Panc1 (cell line): ENCODE data around the gene SORCS1. TPM values are rescaled to one million over a fixed set of nuclear protein-coding genes. Genes with fewer than 3 reads are reported as not detected.

Source experiments
- ATAC-seq: fragments of 200-7000 bp; cut with Tn5 transposase; 2 replicates; pipeline ENCODE4 v1.9.1; 2020; ENCODE audit warnings: mild to moderate bottlenecking, moderate library complexity
- BruUV-seq: library from RNA; stranded (reverse); fragments of 400-500 nt; replicated peaks from 2 replicates; lab custom pipeline; 2021; lab: Mats Ljungman, UMichigan
- CTCF ChIA-PET: fragments of 300-600 bp; sonication (Branson Sonifier 250); formaldehyde crosslinking; loops from one replicate; lab custom pipeline; 2022; ENCODE audit warnings: antibody characterized with exemption; lab: Charles Lee
- POLR2A ChIA-PET: fragments of 300-600 bp; sonication (Branson Sonifier 250); formaldehyde crosslinking; loops from one replicate; lab custom pipeline; 2022; ENCODE audit warnings: antibody characterized with exemption; lab: Charles Lee
- DNase-seq: peaks from one replicate; pipeline ENCODE4 v3.0.0-alpha.2; 2010; ENCODE audit warnings: low read depth, low spot score
- H3K27ac ChIP-seq: 2 replicates; pipeline ENCODE4 v1.5.1; 2011; ENCODE audit warnings: mild to moderate bottlenecking, low read length, inconsistent platforms
- H3K27me3 ChIP-seq: fragments of 200-500 bp; sonication (Bioruptor generic); 2 replicates; pipeline ENCODE4 v1.6.0; 2014; ENCODE audit warnings: low read length, inconsistent platforms; ENCODE audit not compliant: control insufficient read depth, insufficient read depth
- H3K36me3 ChIP-seq: fragments of 200-500 bp; sonication (Bioruptor generic); 2 replicates; pipeline ENCODE4 v1.5.1; 2014; ENCODE audit warnings: inconsistent platforms, mild to moderate bottlenecking, low read length, moderate library complexity; ENCODE audit not compliant: control insufficient read depth, insufficient read depth
- H3K4me1 ChIP-seq: 2 replicates; pipeline ENCODE4 v1.5.1; 2011; ENCODE audit warnings: inconsistent platforms, mild to moderate bottlenecking, low read length, moderate library complexity; ENCODE audit not compliant: control insufficient read depth, insufficient read depth
- H3K4me3 ChIP-seq, 2 experiments: 2 replicates each; pipeline ENCODE4 v1.5.1; 2011 to 2012; ENCODE audit warnings: low read depth in 2 of 2, low read length in 2 of 2, mild to moderate bottlenecking in 2 of 2, inconsistent platforms in 1 of 2, moderate library complexity in 1 of 2
- H3K9me3 ChIP-seq: fragments of 200-500 bp; sonication (Bioruptor generic); 2 replicates; pipeline ENCODE4 v1.5.1; 2014; ENCODE audit warnings: low read depth, mild to moderate bottlenecking, inconsistent platforms, low read length, moderate library complexity; ENCODE audit not compliant: control insufficient read depth, insufficient read depth
- POLR2AphosphoS5 ChIP-seq: IDR thresholded peaks from 2 replicates; pipeline ENCODE4 v1.6.1; 2012; ENCODE audit warnings: mild to moderate bottlenecking, low read depth, low read length, moderate library complexity
- SIN3A ChIP-seq: IDR thresholded peaks from 2 replicates; pipeline ENCODE4 v1.6.1; 2012; ENCODE audit warnings: low read depth, mild to moderate bottlenecking, low read length, moderate library complexity, borderline replicate concordance; ENCODE audit not compliant: insufficient read depth
- TCF7L2 ChIP-seq: IDR thresholded peaks from 2 replicates; pipeline ENCODE4 v1.6.1; 2011; ENCODE audit warnings: mild to moderate bottlenecking, low read depth, low read length, inconsistent platforms
- in situ Hi-C: cut with HindIII; loops from 2 replicates; pipeline ENCODE4 v1.10.0; 2016; ENCODE audit warnings: low sequenced_read_pairs, low pct_unique_long_range_greater_than_20kb
- intact Hi-C: fragments of 100-400 bp; cut with micrococcal nuclease; formaldehyde crosslinking; loops from one replicate; pipeline ENCODE4 v1.10.0; 2022; ENCODE audit not compliant: unreplicated experiment
- total RNA-seq: library from RNA; stranded (reverse); gene quantifications from one replicate; pipeline ENCODE4 v1.2.1, GENCODE V29; 2021; ENCODE audit not compliant: unreplicated experiment
- TF ChIP-seq, protein P1 (sequence below), 2 experiments: IDR thresholded peaks; 2 replicates each; pipeline ENCODE4 v1.6.1; 2011 to 2012; ENCODE audit warnings: low read depth in 2 of 2, control low read depth in 1 of 2, low read length in 1 of 2, mild to moderate bottlenecking in 1 of 2, moderate library complexity in 1 of 2; ENCODE audit not compliant: insufficient read depth in 1 of 2
- TF ChIP-seq, protein P2 (sequence below): fragments of 450-650 bp; IDR thresholded peaks from 2 replicates; pipeline ENCODE4 v1.5.1; 2017; ENCODE audit warnings: mild to moderate bottlenecking

Gene SORCS1
- total RNA-seq, 1 experiment from 2014 or later: not detected

DNA sequence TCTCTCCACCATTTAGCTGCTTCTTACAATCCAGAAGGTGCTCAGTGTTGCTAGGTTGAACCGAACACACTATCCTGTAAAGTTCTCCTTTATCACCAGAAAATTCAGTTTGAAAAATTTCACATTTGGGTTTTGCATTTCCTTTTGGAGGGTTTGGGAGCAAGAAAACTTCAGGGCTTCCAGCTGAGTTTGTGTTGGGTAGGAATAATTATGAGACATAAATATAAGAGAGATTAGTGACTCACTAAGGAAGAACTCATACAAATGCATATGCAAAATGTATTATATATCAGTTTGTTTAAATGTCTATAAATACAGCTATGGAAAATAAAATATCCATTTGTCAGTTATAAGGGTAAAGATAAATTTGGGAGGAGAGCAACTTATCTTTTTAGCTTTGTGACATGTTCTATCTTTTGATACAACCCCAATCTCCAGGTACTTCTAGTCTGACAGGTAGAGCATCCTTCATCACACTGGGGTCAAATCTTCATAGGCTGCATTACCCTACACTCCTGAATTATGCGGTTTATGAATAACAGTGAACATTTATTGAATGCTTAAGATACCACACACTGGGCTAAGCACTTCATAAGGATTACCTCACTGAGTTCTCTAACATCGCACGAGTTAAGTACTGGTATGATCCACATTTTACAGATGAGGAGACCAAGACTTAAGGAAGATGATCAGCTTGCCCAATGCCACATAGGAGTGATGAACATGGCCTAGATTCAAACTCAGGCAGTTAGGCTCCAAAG lies 304.4 kb downstream of the SORCS1 start:
- Histone ChIP-seq H3K9me3 (no peaks in the 10 kb centered on the region), H3K27ac (no peak overlapping the region), H3K4me3 (no peak overlapping the region), H3K27me3 (no peaks in the 10 kb centered on the region), H3K36me3 (no peaks in the 10 kb centered on the region), H3K4me1 (no peaks in the 10 kb centered on the region)
- no TSS peak for BruUV-seq
- in situ Hi-C loops: no loop called here
- CTCF ChIA-PET: no interaction called here
- DNase-seq (no peak), ATAC-seq (no peak)
- TF ChIP-seq, protein P1, sequence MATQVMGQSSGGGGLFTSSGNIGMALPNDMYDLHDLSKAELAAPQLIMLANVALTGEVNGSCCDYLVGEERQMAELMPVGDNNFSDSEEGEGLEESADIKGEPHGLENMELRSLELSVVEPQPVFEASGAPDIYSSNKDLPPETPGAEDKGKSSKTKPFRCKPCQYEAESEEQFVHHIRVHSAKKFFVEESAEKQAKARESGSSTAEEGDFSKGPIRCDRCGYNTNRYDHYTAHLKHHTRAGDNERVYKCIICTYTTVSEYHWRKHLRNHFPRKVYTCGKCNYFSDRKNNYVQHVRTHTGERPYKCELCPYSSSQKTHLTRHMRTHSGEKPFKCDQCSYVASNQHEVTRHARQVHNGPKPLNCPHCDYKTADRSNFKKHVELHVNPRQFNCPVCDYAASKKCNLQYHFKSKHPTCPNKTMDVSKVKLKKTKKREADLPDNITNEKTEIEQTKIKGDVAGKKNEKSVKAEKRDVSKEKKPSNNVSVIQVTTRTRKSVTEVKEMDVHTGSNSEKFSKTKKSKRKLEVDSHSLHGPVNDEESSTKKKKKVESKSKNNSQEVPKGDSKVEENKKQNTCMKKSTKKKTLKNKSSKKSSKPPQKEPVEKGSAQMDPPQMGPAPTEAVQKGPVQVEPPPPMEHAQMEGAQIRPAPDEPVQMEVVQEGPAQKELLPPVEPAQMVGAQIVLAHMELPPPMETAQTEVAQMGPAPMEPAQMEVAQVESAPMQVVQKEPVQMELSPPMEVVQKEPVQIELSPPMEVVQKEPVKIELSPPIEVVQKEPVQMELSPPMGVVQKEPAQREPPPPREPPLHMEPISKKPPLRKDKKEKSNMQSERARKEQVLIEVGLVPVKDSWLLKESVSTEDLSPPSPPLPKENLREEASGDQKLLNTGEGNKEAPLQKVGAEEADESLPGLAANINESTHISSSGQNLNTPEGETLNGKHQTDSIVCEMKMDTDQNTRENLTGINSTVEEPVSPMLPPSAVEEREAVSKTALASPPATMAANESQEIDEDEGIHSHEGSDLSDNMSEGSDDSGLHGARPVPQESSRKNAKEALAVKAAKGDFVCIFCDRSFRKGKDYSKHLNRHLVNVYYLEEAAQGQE (IDR thresholded peaks at IDR 0.05; ENCODE audit: insufficient read depth in 1 of 2, low read depth in 2 of 2, low read length in 1 of 2): no peak
- TF ChIP-seq POLR2AphosphoS5: no peak
- TF ChIP-seq, protein P2, sequence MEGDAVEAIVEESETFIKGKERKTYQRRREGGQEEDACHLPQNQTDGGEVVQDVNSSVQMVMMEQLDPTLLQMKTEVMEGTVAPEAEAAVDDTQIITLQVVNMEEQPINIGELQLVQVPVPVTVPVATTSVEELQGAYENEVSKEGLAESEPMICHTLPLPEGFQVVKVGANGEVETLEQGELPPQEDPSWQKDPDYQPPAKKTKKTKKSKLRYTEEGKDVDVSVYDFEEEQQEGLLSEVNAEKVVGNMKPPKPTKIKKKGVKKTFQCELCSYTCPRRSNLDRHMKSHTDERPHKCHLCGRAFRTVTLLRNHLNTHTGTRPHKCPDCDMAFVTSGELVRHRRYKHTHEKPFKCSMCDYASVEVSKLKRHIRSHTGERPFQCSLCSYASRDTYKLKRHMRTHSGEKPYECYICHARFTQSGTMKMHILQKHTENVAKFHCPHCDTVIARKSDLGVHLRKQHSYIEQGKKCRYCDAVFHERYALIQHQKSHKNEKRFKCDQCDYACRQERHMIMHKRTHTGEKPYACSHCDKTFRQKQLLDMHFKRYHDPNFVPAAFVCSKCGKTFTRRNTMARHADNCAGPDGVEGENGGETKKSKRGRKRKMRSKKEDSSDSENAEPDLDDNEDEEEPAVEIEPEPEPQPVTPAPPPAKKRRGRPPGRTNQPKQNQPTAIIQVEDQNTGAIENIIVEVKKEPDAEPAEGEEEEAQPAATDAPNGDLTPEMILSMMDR: no peak
- TF ChIP-seq SIN3A: no peak
- no peak for TF ChIP-seq TCF7L2
- intact Hi-C loops: no loop called here
- POLR2A ChIA-PET: no interaction called here

DNA sequence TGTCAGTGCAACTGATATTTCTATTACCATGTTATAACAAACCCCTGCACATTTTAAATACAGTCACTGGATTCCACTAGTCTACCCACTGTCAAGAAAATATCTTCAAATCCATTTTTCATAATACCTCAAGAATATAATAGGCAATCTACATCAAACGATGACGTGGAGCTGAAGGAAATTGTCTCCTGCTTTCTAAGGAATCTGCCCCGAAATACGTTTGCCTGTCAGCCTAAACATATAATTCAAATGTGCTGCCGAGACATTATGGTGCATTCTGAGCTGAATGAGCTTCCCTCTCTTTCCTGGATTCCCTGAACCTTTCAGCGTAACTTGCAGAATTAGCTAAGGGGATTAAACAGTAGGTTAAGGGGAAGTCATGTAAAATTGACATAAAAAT lies 306.8 kb downstream of the SORCS1 start:
- no peak for ATAC-seq
- ChIA-PET CTCF (interaction anchor here (0.9 kb wide), 1 partner anchor 10 kb away, joined by 3 read pairs; no protein-coding TSS in a partner anchor), POLR2A (no interaction called here)
- Histone ChIP-seq H3K4me1 (no peaks in the 10 kb centered on the region), H3K9me3 (0 out of 2 replicates have a peak, but pooled peaks cover 3% of the 10 kb centered on the region), H3K4me3 (no peak overlapping the region), H3K27me3 (no peaks in the 10 kb centered on the region), H3K36me3 (no peaks in the 10 kb centered on the region), H3K27ac (no peak overlapping the region)
- in situ Hi-C loops: no loop called here
- DNase-seq: no peak
- BruUV-seq: no TSS peak
- TF ChIP-seq, protein P2: no peak
- TF ChIP-seq, protein P1 (IDR thresholded peaks at IDR 0.05; ENCODE audit: insufficient read depth in 1 of 2, low read depth in 2 of 2, low read length in 1 of 2): no peak
- TF ChIP-seq TCF7L2 (no peak), SIN3A (no peak), POLR2AphosphoS5 (no peak)
- intact Hi-C loops: no loop called here
